Activated CD8-positive, alpha-beta T cell treated with anti-CD3 and anti-CD28 coated beads, Interleukin-2, amount 10 ng/mL, durations not matched to agents 7 days and 5 days (primary cell): ENCODE measurements around the gene MACROD2. TPM values are rescaled to one million over a fixed set of nuclear protein-coding genes. Genes with fewer than 3 reads are reported as not detected.
A peak's percentile ranks its signal among the peaks of the same experiment; 100 is the strongest.

Experiments used
- ATAC-seq: fragments of 150-1000 bp; cut with Tn5 transposase; one replicate; pipeline ENCODE4 v1.10.0; 2021; ENCODE audit warnings: moderate library complexity
- CTCF ChIA-PET: fragments of 350-600 bp; sonication (Branson Sonifier 250); formaldehyde crosslinking; loops from one replicate; lab custom pipeline; 2021; ENCODE audit warnings: antibody characterized with exemption; lab: Charles Lee
- POLR2A ChIA-PET: fragments of 350-600 bp; sonication (Branson Sonifier 250); formaldehyde crosslinking; loops from one replicate; lab custom pipeline; 2021; ENCODE audit warnings: antibody characterized with exemption; lab: Charles Lee
- DNase-seq: peaks from one replicate; pipeline ENCODE4 v3.0.0-alpha.2; 2020
- H3K27ac Mint-ChIP-seq: one replicate; pipeline ENCODE4 v1.8.0; 2021; ENCODE audit warnings: mild to moderate bottlenecking, mixed read lengths
- H3K27me3 Mint-ChIP-seq: one replicate; pipeline ENCODE4 v1.8.0; 2021; ENCODE audit warnings: low read depth, mixed read lengths
- H3K36me3 Mint-ChIP-seq: one replicate; pipeline ENCODE4 v1.8.0; 2021; ENCODE audit warnings: low read depth, mixed read lengths
- H3K4me1 Mint-ChIP-seq: one replicate; pipeline ENCODE4 v1.8.0; 2021; ENCODE audit warnings: low read depth, mixed read lengths
- H3K4me3 Mint-ChIP-seq: one replicate; pipeline ENCODE4 v1.8.0; 2021; ENCODE audit warnings: mild to moderate bottlenecking, mixed read lengths
- H3K9me3 Mint-ChIP-seq: one replicate; pipeline ENCODE4 v1.8.0; 2022; ENCODE audit warnings: mixed read lengths; ENCODE audit not compliant: insufficient read depth
- total RNA-seq, 2 experiments: library from RNA; stranded (reverse); gene quantifications; one replicate each; pipeline ENCODE4 v1.2.3, GENCODE V29; 2021

The MACROD2 gene
- total RNA-seq, 2 experiments from 2014 or later: 0.08 TPM; not detected in 1

DNA sequence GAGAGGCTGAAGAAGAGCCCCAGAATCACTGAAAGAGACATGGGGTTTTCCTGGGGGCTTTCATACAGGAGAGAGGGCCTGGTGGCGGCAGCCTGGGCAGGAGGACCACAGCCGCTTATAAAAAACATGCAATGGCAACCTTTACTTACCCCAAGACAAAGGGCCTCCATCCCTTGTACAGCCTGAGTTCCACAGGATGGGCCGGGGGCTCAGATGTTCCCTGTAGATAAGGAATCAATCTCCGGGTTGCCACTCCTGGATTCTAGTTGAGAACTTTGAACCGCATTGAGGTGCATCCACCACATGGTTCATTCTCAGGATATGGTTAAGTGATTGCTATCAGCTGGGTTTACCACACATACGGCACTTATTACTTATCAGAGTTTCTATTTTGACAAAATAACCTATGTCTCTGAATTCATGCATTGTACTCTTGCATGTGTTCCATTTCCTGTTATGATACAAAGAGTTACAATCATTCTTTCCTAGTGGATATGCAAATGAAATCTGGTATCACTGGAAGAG lies 1900.3 kb downstream of the MACROD2 start:
- Mint-ChIP-seq H3K27ac (no peak overlapping the region), H3K36me3 (no peaks in the 10 kb centered on the region), H3K4me1 (peaks cover 13% of the 10 kb centered on the region), H3K9me3 (peaks cover 5% of the 10 kb centered on the region), H3K27me3 (peaks cover 4% of the 10 kb centered on the region), H3K4me3 (no peak overlapping the region)
- POLR2A ChIA-PET: no interaction called here
- CTCF ChIA-PET: no interaction called here
- DNase-seq: peak; percentile 25
- peak; percentile 39 for ATAC-seq

DNA sequence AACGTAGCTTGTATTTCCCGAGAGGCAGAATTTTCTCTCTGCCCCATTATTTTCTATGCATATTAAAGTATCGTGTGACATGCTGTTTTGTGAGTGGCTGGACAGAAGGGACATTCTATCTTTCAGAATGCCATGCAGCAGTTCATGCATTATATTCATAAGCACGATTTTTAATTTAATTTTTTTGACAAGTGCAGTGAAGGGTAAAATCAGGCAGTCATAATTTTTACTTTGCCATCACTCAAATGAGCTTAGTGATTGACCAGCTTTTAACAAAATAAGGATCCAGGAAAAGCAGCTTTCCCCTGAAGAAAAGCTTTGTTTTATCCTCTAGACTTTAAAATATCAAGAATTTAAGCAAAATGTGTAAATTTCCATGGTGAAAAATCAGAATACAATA lies 1904.7 kb downstream of the MACROD2 start:
- POLR2A ChIA-PET: no interaction called here
- CTCF ChIA-PET: no interaction called here
- Mint-ChIP-seq H3K4me3 (no peak overlapping the region), H3K4me1 (peaks cover 13% of the 10 kb centered on the region), H3K27me3 (no peaks in the 10 kb centered on the region), H3K27ac (no peak overlapping the region), H3K36me3 (no peaks in the 10 kb centered on the region), H3K9me3 (peaks cover 4% of the 10 kb centered on the region)
- DNase-seq (no peak), ATAC-seq (no peak)

DNA sequence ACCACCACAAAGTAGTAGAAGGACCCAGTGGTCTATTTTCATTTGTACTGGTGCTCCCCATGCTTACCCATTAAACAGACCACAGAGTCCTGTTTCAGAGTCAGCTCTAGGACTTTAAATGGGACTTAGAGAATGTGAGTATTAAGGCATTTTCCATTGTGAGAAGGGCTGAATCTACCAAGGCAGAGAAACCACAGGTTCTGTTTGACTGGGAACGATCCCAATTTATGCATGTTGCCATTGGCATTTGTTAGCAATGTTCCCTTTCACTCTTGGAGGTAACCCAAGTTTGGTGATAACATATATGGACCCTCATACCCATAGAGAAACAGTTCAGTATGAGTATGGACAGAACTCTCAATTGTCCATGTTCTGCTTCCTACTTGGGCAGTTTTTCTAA lies 1905.1 kb downstream of the MACROD2 start:
- H3K9me3 Mint-ChIP-seq: peaks cover 4% of the 10 kb centered on the region
- H3K27me3 Mint-ChIP-seq: no peaks in the 10 kb centered on the region
- no peak for DNase-seq
- no peak overlapping the region for H3K27ac Mint-ChIP-seq
- no peak for ATAC-seq
- H3K36me3 Mint-ChIP-seq: no peaks in the 10 kb centered on the region
- ChIA-PET CTCF (no interaction called here), POLR2A (no interaction called here)
- peaks cover 10% of the 10 kb centered on the region for H3K4me1 Mint-ChIP-seq
- no peak overlapping the region for H3K4me3 Mint-ChIP-seq

DNA sequence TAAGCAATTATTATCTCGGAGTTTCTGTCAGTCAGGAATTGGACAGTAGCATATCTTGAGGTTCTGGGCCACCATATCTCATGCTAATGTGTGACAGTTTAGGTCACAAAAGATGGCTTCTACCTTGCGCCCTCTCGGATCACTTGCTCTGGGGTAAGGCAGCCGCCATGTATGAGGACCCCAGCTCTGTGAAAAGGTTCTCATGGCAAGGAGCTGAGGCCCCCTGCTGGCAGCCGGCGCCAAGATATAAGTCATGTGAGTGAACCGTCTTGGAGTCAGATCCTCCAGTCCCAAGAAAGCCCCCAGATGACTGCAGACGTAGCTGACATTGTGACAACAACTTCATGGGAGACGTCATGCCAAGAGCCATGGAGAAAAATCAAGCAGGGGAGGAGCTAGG lies 1907.2 kb downstream of the MACROD2 start:
- no peaks in the 10 kb centered on the region for H3K36me3 Mint-ChIP-seq
- ATAC-seq: no peak
- peaks cover 4% of the 10 kb centered on the region for H3K9me3 Mint-ChIP-seq
- no peak overlapping the region for H3K27ac Mint-ChIP-seq
- no peak for DNase-seq
- ChIA-PET CTCF (no interaction called here), POLR2A (no interaction called here)
- no peak overlapping the region for H3K4me3 Mint-ChIP-seq
- H3K27me3 Mint-ChIP-seq: no peaks in the 10 kb centered on the region
- H3K4me1 Mint-ChIP-seq: no peaks in the 10 kb centered on the region

DNA sequence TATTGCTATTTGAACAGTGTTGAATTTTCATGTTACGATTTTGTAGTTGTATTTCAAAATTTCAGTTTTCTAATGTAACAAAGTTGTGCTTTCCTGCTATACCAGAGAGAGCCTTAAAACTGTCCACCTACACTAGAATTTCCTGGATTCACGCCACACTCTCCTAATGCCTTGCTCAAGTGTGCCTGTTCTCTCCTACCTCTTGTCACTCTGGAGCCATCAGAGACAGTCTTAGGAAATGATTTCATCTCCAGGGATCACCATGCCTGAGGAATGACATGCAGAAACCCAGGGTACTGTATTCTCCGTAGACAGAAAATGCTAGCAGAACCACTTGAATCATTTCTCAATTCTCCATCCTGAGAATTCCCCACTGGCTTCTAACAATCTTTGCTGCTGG lies 1910.3 kb downstream of the MACROD2 start:
- no peaks in the 10 kb centered on the region for H3K4me1 Mint-ChIP-seq
- peaks cover 4% of the 10 kb centered on the region for H3K9me3 Mint-ChIP-seq
- no peak overlapping the region for H3K27ac Mint-ChIP-seq
- H3K36me3 Mint-ChIP-seq: no peaks in the 10 kb centered on the region
- H3K4me3 Mint-ChIP-seq: no peak overlapping the region
- no peak for DNase-seq
- ChIA-PET CTCF (no interaction called here), POLR2A (no interaction called here)
- no peak for ATAC-seq
- H3K27me3 Mint-ChIP-seq: no peaks in the 10 kb centered on the region

DNA sequence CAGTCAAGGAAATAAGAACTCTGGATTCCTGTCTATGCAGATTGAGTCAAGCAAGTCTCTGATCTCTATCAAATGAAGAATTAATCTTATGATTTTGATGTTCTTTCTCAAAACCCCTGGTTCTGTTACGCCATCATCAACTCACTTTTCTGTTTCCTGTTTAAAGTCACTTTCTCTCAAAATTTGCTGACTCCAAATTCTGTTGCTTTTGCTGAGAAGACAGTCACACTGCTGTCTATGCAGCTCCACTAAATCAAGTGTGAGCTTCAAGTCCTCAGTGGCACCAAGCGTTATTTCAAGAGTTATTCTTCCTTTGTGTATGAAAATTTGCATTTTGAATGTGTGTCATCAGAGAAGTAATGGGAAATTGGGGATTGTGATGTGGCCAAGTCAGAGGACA lies 1914.7 kb downstream of the MACROD2 start:
- no peak overlapping the region for H3K4me3 Mint-ChIP-seq
- H3K36me3 Mint-ChIP-seq: no peaks in the 10 kb centered on the region
- DNase-seq: no peak
- no peaks in the 10 kb centered on the region for H3K4me1 Mint-ChIP-seq
- H3K27me3 Mint-ChIP-seq: no peaks in the 10 kb centered on the region
- no peak for ATAC-seq
- CTCF ChIA-PET: no interaction called here
- POLR2A ChIA-PET: no interaction called here
- no peak overlapping the region for H3K27ac Mint-ChIP-seq
- no peaks in the 10 kb centered on the region for H3K9me3 Mint-ChIP-seq

DNA sequence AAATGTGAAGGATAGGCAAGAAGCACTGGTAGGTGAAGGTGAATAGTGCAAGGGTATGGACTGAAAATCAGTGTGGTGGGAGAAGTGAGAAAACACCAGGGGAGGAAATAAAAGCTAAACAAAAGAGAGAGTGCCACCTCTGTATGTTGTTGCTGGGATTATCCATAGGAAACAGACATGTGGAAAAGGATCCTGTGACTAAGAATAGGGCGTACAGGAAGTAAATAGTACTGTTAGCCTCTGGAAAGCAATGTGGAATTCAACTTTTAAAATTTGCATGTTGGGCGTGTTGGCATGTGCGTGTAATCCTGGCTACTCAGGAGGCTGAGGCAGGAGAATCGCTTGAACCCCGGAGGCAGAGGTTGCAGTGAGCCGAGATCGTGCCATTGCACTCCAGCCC lies 1916.3 kb downstream of the MACROD2 start:
- ChIA-PET POLR2A (no interaction called here), CTCF (no interaction called here)
- no peaks in the 10 kb centered on the region for H3K27me3 Mint-ChIP-seq
- ATAC-seq (no peak), DNase-seq (no peak)
- H3K27ac Mint-ChIP-seq: no peak overlapping the region
- no peaks in the 10 kb centered on the region for H3K36me3 Mint-ChIP-seq
- no peaks in the 10 kb centered on the region for H3K9me3 Mint-ChIP-seq
- H3K4me1 Mint-ChIP-seq: no peaks in the 10 kb centered on the region
- no peak overlapping the region for H3K4me3 Mint-ChIP-seq

DNA sequence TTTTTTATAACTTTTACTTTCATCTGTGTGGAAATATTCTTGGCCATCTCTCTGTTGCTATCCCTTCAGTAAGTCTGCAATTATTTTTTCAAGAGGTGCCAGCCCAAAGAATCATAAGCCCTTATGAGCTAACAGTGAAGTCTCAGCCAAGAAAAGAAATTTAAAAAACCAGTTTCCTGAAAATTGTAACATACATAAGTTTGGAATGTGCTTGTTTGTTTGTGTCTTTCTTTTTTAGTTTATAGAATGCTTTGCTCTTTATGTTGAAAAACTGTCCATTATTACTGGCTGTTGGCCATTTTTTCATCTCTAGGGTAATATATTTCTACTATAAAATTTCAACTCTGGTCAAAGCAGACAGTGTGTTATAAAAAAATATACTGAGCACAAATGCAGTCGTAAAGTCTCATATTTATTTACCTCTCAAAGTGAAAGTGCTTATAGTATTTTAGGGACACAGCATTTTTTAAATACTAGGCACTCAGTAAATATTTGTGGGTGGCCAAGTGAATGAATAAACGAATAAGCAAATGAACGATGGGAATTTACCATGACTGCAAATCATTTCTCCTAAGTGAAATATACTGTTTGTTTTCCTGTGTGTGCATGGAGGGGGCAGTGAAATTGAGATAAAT lies 1918.2 kb downstream of the MACROD2 start:
- no peak for DNase-seq
- POLR2A ChIA-PET: no interaction called here
- ATAC-seq: no peak
- H3K4me1 Mint-ChIP-seq: no peaks in the 10 kb centered on the region
- no peaks in the 10 kb centered on the region for H3K9me3 Mint-ChIP-seq
- H3K4me3 Mint-ChIP-seq: no peak overlapping the region
- H3K36me3 Mint-ChIP-seq: no peaks in the 10 kb centered on the region
- no peak overlapping the region for H3K27ac Mint-ChIP-seq
- no peaks in the 10 kb centered on the region for H3K27me3 Mint-ChIP-seq
- CTCF ChIA-PET: no interaction called here

DNA sequence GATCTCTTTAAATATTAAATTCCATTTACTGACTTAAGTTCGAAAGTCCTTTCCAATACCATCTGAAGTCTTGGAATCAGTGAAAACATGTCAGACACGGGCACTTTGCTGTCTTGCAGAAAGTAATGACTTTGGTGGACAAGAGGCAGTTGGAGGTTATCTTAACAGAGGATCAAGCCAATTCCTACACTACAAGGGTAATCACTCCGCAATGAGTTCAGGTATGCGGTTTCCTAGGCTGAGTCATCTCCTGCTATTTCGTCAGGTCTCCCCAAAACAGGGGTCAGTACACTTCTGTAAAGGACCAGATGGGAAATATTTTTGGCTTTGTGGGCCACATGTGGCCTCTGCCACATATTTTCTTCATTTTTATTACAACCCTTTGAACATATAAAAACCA lies 1921.3 kb downstream of the MACROD2 start:
- Mint-ChIP-seq H3K36me3 (no peaks in the 10 kb centered on the region), H3K27ac (no peak overlapping the region), H3K4me3 (no peak overlapping the region), H3K27me3 (no peaks in the 10 kb centered on the region), H3K4me1 (no peaks in the 10 kb centered on the region), H3K9me3 (no peaks in the 10 kb centered on the region)
- no peak for DNase-seq
- ChIA-PET POLR2A (no interaction called here), CTCF (no interaction called here)
- ATAC-seq: no peak

DNA sequence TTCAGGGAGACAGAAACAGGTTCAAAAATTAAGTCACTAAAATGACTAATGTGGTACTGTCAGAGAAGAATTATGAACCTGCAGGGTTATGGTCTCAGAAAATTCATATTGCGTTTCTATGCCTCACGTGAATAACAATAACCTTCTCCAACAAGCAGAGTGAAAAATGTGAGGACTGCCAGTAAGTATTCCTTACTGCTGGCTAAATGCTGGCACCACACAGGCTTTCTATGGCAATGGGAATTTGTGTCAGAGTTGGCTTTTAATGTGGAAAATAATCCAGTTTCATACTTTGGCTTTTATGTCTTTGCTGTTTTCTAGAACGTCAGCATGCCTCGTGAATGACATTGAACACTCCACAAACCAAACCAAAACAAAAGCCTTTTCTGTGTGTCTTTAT lies 1922.0 kb downstream of the MACROD2 start:
- no peak for ATAC-seq
- no peaks in the 10 kb centered on the region for H3K36me3 Mint-ChIP-seq
- no peaks in the 10 kb centered on the region for H3K4me1 Mint-ChIP-seq
- ChIA-PET CTCF (no interaction called here), POLR2A (no interaction called here)
- no peak overlapping the region for H3K4me3 Mint-ChIP-seq
- H3K27me3 Mint-ChIP-seq: no peaks in the 10 kb centered on the region
- H3K9me3 Mint-ChIP-seq: no peaks in the 10 kb centered on the region
- no peak for DNase-seq
- no peak overlapping the region for H3K27ac Mint-ChIP-seq

DNA sequence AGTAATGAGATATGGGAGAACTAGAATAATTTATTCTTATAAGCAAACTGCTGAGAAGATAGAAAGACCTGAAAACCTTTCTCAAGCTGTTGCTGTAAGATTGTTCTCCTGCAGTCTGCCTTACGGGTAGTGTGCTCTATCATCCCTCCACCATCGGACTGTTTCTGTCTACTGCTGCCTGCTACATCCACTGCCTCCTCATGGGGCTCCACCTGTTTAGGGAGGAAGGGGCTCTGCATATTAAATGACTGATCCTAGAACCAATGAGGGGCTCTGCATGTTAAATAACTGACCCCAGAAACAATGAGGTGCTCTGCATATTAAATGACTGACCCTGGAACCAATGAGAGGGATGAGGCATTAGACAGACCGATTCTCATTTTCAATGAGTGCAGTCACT lies 1923.3 kb downstream of the MACROD2 start:
- Mint-ChIP-seq H3K4me1 (no peaks in the 10 kb centered on the region), H3K9me3 (no peaks in the 10 kb centered on the region), H3K27ac (no peak overlapping the region), H3K36me3 (no peaks in the 10 kb centered on the region), H3K4me3 (no peak overlapping the region), H3K27me3 (no peaks in the 10 kb centered on the region)
- no peak for DNase-seq
- ChIA-PET POLR2A (no interaction called here), CTCF (no interaction called here)
- ATAC-seq: no peak

DNA sequence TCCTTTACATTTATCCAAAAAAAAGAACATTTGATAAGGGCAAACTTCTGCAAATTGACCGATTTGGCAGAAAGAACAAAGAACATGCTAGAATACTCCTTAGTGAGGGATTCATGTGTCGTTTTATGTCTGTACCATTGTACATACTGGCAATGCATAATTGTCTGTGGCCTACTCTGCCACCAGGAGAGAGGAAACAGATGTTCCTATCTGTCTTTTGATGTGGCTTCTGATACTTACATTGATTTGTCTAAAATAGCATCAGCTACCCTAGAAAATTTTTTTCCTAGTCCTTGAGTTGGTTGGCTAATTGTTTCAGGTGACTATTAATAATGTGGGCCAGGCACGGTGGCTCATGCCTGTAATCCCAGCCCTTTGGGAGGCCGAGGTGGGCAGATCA lies 1923.8 kb downstream of the MACROD2 start:
- Mint-ChIP-seq H3K36me3 (no peaks in the 10 kb centered on the region), H3K4me3 (no peak overlapping the region), H3K4me1 (no peaks in the 10 kb centered on the region), H3K27ac (no peak overlapping the region), H3K27me3 (no peaks in the 10 kb centered on the region), H3K9me3 (no peaks in the 10 kb centered on the region)
- DNase-seq: no peak
- no peak for ATAC-seq
- ChIA-PET POLR2A (no interaction called here), CTCF (no interaction called here)

DNA sequence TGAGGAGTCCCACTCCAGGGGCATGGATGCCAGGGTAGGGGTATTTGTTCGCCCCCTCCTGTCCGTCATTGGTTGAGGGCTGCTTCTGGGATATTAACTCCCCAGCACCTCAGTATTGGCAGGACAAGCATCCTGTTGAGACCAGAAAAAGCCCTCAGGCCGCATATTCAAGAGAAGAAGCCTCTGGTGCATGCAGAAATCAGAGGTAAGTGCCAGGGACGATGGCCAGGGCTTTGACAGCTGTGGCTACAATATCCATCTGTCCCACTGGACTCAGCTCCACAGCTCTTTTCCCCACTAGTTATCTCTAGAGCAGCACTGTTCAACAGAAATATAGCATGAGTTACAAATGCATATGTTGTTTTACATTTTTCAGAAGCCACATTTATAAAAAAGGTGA lies 1926.6 kb downstream of the MACROD2 start:
- Mint-ChIP-seq H3K9me3 (no peaks in the 10 kb centered on the region), H3K4me3 (no peak overlapping the region), H3K27me3 (no peaks in the 10 kb centered on the region), H3K36me3 (no peaks in the 10 kb centered on the region), H3K4me1 (no peaks in the 10 kb centered on the region), H3K27ac (no peak overlapping the region)
- ChIA-PET CTCF (no interaction called here), POLR2A (no interaction called here)
- ATAC-seq: no peak
- DNase-seq: no peak
